Measurements from ENCODE around the gene COPS7A.

DNA sequence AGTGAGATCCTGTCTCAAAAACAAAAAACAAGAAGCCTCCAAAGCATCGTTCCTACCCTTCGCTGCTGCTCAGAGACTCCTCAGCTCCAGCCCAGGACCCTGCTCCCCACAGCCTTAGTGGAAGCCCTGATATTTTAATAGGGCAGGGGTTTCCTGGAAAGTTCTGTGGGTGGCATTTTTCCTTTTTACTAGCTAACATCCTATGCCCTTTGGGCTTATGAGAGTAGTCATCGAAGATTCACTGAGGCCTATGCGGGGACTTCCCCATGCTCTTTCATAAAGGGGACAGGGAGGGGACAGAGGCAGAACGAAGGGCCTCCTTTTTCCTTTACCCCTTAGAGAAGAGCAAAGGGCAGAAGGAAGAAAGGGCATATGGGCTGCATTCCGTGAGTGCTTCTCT, 56.7 kb downstream of the COPS7A start:
- TF ChIP-seq POLR2A (IDR thresholded peaks at IDR 0.05) (no peak), CTCF (IDR thresholded peaks at IDR 0.05) (no peak)

All from body of pancreas (tissue), 4 donors.